Chondrocyte (in vitro differentiated cells): ENCODE data around the gene RNFT2. TPM values are rescaled to one million over a fixed set of nuclear protein-coding genes. Genes with fewer than 3 reads are reported as not detected.

Experiments used
- DNase-seq: peaks from one replicate; pipeline ENCODE4 v3.0.0; 2021; ENCODE audit warnings: mixed read lengths, low spot score
- H3K27ac Mint-ChIP-seq: one replicate; pipeline ENCODE4 v1.8.0; 2021; ENCODE audit warnings: mild to moderate bottlenecking, moderate library complexity, mixed read lengths; ENCODE audit not compliant: unreplicated experiment
- H3K27me3 Mint-ChIP-seq: 2 replicates; pipeline ENCODE4 v1.8.0; 2021; ENCODE audit warnings: low read depth, mixed read lengths
- H3K36me3 Mint-ChIP-seq: 2 replicates; pipeline ENCODE4 v1.8.0; 2021; ENCODE audit warnings: low read depth, mixed read lengths
- H3K4me1 Mint-ChIP-seq: 2 replicates; pipeline ENCODE4 v1.8.0; 2021; ENCODE audit warnings: low read depth, mild to moderate bottlenecking, mixed read lengths
- H3K4me3 Mint-ChIP-seq: one replicate; pipeline ENCODE4 v1.8.0; 2021; ENCODE audit warnings: mild to moderate bottlenecking, moderate library complexity, mixed read lengths; ENCODE audit not compliant: unreplicated experiment
- H3K9me3 Mint-ChIP-seq: 2 replicates; pipeline ENCODE4 v1.8.0; 2021; ENCODE audit warnings: low read depth, mixed read lengths
- CTCF ChIP-seq: fragments of 200-600 bp; sonication (generic); IDR thresholded peaks from 2 replicates; pipeline ENCODE4 v1.5.0; 2021; ENCODE audit warnings: antibody characterized with exemption, mild to moderate bottlenecking, moderate library complexity
- total RNA-seq: library from RNA; stranded (reverse); gene quantifications from 3 replicates; pipeline ENCODE4 v1.2.1, GENCODE V29; 2021

RNFT2 gene
- total RNA-seq, 1 donor from 2014 or later, result 5.1 TPM

GRCh38 chr12:116891019-116891418, 152.9 kb downstream of the RNFT2 start:
- H3K36me3 Mint-ChIP-seq, result no peaks in the 10 kb centered on the region
- H3K4me1 Mint-ChIP-seq, result no peaks in the 10 kb centered on the region
- DNase-seq, result no peak
- peaks cover 30% of the 10 kb centered on the region for H3K27me3 Mint-ChIP-seq
- no peak overlapping the region for H3K27ac Mint-ChIP-seq
- no peak for TF ChIP-seq CTCF
- H3K9me3 Mint-ChIP-seq, result no peaks in the 10 kb centered on the region
- H3K4me3 Mint-ChIP-seq, result no peak overlapping the region

DNA sequence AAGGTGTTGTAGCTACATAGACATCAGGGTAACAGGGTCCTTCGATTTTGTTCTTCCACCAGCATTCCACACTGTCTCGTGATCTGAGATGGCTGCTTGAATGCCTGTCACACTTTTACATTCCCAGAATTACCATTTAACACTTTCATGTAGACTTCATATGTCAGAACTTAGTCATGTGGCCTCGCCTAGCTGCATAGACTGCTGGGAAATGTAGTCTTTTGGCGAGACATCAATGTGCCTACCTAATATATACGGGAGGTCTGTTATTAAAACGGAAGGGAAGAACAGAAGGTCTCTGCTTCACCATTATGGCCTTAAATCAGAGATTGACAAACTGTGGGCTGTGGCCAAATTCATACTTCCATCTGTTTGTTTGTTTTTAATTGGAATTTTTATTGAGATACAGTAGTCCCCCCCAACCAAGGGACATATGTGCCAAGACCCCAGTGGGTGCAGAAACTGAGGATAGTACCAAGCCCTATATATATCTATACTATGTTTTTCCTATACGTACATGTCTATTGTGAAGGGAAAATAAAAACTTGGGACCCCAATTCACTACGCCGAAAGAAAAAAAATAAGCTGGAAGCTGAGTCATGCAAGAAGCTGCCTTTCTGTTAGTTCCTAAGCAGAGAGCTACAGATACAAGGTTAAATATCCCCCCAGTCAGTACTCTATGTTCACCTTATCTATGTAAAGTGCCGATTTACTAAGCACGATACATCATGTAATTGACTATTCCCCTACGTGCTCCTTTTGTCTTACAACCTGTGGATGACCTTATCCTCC, 154.4 kb downstream of the RNFT2 start:
- Mint-ChIP-seq H3K4me3 (no peak overlapping the region), H3K4me1 (no peaks in the 10 kb centered on the region), H3K36me3 (no peaks in the 10 kb centered on the region), H3K27ac (no peak overlapping the region), H3K9me3 (no peaks in the 10 kb centered on the region), H3K27me3 (peaks cover 26% of the 10 kb centered on the region)
- TF ChIP-seq CTCF, result no peak
- DNase-seq, result no peak

GRCh38 chr12:116894913-116895312, 156.8 kb downstream of the RNFT2 start:
- Mint-ChIP-seq H3K4me1 (no peaks in the 10 kb centered on the region), H3K27me3 (peaks cover 33% of the 10 kb centered on the region), H3K9me3 (no peaks in the 10 kb centered on the region), H3K36me3 (no peaks in the 10 kb centered on the region), H3K27ac (no peak overlapping the region), H3K4me3 (no peak overlapping the region)
- no peak for TF ChIP-seq CTCF
- no peak for DNase-seq

- Mint-ChIP-seq H3K4me3 (no peak overlapping the region), H3K27ac (no peak overlapping the region), H3K4me1 (no peaks in the 10 kb centered on the region), H3K36me3 (no peaks in the 10 kb centered on the region), H3K27me3 (peaks cover 38% of the 10 kb centered on the region), H3K9me3 (no peaks in the 10 kb centered on the region)
- no peak for DNase-seq
- TF ChIP-seq CTCF, result no peak
Measured at GRCh38 chr12:116896411-116896924, 158.4 kb downstream of the RNFT2 start.

DNA sequence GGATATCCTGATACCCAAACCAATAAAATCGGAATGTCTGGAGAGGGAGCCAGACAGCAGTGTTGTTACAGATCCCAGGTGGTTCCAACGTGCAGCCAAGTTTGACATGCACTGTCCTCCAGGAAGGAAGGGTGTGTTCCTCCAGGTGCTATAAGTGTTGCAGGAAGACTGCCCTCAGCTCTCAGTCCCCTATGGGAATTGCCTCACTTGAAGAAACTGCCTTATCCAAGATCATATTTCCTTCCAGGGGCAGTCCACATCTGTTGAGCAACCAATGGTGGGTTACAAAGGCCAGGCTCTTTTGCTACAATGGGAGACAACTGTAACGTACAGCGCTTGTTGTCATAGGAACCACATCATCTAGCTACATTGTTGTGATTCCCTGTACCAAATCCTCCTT, 159.4 kb downstream of the RNFT2 start:
- Mint-ChIP-seq H3K9me3 (no peaks in the 10 kb centered on the region), H3K4me3 (no peak overlapping the region), H3K27ac (no peak overlapping the region), H3K27me3 (peaks cover 34% of the 10 kb centered on the region), H3K4me1 (no peaks in the 10 kb centered on the region), H3K36me3 (no peaks in the 10 kb centered on the region)
- TF ChIP-seq CTCF, result no peak
- no peak for DNase-seq
